Gastroesophageal sphincter (tissue), 3 donors: ENCODE results near the gene HEATR1.

Experiments used
- CTCF ChIP-seq, 4 experiments: fragments of 200-600 bp in 2 of 4; fragments of 450-650 bp in 2 of 4; sonication (generic) in 1 of 4; IDR thresholded peaks; one replicate each; pipeline ENCODE4 v1.5.1; 2017 to 2019; ENCODE audit warnings: antibody characterized with exemption in 4 of 4, mild to moderate bottlenecking in 2 of 4, moderate library complexity in 2 of 4
- POLR2AphosphoS5 ChIP-seq: sonication (generic); formaldehyde crosslinking; IDR thresholded peaks from one replicate; pipeline ENCODE4 v1.6.1; 2017; ENCODE audit warnings: antibody characterized with exemption

- TF ChIP-seq CTCF (IDR thresholded peaks at IDR 0.05) (peak; percentile 29 to 65 (median 59)), POLR2AphosphoS5 (no peak)
Measured at GRCh38 chr1:236608930-236609726, 4.8 kb upstream of the HEATR1 start.
